ENCODE results near the gene SLCO2A1.

GRCh38 chr3:134054881-134055280, 25.2 kb upstream of the SLCO2A1 start:
- no peak for TF ChIP-seq CTCF (IDR thresholded peaks at IDR 0.05; ENCODE audit: insufficient read depth, low read length, poor library complexity, severe bottlenecking)
- no peak for TF ChIP-seq EZH2phosphoT487 (conservative IDR thresholded peaks at IDR 0.05; ENCODE audit: low read length)

All from SU-DHL-6 (cell line).